SK-N-DZ (cell line): ENCODE measurements around the gene PSMB7.

ENCODE experiments used
- DNase-seq: peaks from one replicate; pipeline ENCODE4 v3.0.0-alpha.2; 2015; ENCODE audit warnings: low spot score

Gene PSMB7

GRCh38 chr9:124384210-124384609 lies 31.0 kb downstream of the PSMB7 start:
- no peak for DNase-seq

DNA sequence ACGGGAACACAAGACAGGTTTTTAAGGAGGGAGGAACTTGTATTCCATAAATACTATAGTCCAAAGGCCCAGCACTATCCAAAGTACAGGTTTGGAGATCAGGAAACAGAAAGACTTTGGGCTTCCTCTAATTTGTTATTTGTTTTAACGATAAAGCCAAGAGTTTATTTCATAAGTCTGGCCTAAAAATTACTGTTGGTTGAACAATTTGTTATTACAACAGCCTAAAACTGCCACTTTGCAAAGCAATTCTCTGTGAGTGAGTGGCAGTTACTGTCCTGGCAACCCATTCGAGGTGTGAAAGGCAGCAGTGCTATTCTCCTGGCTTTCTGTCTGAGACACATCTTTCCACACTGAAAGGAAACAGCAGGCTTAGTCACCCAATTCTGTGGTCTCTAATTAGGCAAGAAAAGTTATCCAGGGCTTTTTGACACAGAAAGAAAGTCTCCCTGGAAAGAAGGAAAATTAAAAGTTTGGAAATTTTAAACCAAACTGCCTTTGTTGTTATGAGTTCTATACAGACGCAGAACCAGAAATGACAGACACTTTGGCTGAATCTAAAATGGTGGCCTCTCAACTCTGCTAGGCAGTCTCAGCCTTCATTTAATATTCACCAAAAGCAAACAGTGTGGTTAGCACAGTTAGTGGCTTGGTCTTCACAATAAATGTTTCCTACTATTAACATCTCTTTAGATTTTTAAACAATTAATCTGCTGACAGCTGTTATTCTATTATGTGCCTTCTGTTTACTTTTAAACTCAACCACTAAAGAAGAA lies 33.9 kb downstream of the PSMB7 start:
- no peak for DNase-seq

- DNase-seq, result no peak
Measured at GRCh38 chr9:124377551-124378406, 37.5 kb downstream of the PSMB7 start.

DNA sequence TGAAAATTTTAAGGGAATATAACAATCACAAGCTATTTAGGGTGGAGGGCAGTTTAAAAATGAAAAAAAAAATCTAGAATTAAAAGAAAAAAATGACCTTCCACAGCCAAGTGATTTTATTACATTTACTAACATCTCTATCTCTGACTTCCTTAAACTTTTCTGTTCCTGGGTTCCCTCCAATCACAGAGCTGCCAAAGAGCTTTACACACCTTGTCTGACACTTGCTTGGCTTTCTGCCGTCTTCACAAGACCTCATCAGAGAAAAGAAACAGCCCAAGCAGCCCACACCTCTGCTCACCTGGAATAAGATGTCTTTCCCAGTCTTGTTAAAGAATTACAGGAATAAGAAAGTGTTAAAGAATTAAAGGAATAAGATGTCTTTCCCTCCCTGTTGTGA lies 38.9 kb downstream of the PSMB7 start:
- no peak for DNase-seq

GRCh38 chr9:124375726-124376125 lies 39.5 kb downstream of the PSMB7 start:
- DNase-seq, result no peak

DNA sequence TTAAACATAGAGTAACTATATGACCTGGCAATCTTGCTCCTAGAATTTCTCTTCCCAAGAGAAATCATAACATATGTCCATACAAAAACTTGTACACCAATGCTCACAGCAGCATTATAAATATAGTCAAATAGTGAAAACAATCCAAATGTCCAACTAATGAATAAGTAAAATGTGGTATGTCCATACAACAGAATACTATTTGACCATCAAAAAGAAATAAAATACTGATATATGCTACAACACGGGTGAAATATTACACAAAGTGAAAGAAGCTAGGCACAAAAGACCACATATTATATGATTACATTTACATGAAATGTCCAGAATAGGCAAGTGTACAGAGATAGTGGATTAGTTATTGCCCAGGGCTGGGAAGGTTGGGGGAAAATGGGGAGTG lies 41.4 kb downstream of the PSMB7 start:
- DNase-seq, result no peak

GRCh38 chr9:124373386-124373785 lies 41.9 kb downstream of the PSMB7 start:
- no peak for DNase-seq

DNA sequence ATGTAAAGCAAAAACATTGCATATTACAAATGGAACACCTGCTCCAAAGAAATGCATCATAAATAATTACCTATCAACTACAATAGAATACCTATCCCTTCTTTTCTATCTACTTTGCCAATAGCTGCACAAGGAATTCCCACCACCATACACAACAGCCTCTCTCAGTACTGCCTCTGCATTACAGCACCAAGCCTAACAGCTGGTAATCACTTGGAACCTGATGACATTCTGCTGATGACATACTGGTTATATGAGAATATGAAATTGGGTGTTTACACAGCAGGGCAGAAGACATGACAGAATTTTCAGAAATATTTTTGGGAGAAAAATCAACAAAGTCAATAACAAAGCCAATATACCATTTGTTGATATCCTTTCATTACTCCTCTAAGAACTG lies 43.2 kb downstream of the PSMB7 start:
- no peak for DNase-seq

- no peak for DNase-seq
Measured at GRCh38 chr9:124370896-124371582, 44.2 kb downstream of the PSMB7 start.

- no peak for DNase-seq
Measured at GRCh38 chr9:124369231-124369797, 45.9 kb downstream of the PSMB7 start.

- DNase-seq, result no peak
Measured at GRCh38 chr9:124368692-124369091, 46.5 kb downstream of the PSMB7 start.

- DNase-seq, result no peak
Measured at GRCh38 chr9:124366476-124367220, 48.6 kb downstream of the PSMB7 start.

- peak; percentile 48 for DNase-seq
Measured at GRCh38 chr9:124365036-124365435, 50.2 kb downstream of the PSMB7 start.

DNA sequence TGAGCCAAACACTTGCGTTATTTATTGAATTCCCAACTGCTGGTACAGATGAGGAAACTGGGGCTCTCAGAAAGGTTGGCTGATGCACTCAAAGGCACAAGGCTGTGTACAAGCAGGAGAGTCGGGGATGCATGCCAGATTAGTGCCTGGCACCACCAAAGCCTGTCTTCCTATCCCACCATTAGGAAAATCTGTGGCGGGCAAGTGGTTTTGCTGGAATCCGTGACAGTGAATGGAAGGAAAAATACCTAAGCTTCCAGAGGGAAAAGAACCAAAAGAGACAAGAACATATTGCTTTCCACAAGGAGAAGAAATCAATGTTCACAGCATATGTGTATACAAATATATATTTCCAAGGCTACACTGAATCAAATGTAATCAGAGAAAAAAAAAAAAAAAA lies 51.1 kb downstream of the PSMB7 start:
- no peak for DNase-seq

DNA sequence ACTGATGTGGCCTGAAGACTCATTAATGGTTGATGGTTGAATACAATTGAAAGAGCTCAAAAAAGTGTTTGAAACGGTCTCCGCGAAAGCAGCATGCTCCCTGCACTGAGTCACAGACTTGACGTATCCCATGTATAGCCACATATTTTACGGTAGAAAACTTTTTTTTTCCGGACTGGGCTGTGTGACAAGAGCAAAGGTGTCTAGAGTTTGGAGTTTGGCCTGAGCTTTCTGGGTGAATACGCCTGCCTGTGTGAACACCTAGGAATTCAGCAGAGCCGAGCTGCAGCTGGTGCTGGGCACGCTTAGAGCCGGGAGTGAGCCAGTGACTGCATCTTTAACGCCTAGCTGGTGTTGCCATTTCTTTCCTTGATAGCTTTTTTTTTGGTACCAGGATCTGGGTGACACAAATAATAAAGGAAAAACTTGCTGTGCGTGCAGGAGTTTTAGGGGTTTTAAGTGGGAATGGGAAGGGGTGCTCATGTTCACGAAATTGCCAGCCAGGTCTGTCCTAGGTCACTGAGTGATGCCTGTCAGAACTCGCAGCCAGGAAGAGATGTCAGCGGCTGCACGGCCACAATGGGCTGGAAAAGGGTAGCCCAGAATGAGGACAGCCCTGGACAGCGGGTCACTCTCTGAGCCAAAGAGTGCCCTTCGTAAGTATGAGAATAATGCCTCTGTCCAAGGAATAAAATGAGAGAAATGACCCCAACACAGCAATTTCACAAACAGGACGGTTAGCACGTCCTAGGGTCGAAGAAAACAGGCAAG lies 51.7 kb downstream of the PSMB7 start:
- no peak for DNase-seq

DNA sequence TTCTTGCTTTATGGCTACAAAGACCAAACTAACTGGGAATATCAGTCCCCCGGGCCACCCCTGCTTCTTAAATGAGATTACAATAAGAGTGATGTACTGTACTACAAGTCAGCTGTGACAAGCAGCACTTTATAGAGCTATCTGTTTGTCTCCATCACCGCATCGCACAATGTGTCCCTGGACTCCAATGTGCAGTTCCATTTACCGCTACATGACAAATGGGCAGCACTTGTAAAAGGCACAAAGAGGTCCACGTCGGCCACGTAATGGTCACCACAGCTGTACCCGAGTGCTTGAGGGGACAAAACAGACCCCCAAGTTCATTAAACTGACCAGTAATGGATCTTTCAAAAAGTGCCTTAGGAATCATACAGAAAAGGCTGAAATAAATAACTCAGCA lies 54.1 kb downstream of the PSMB7 start:
- DNase-seq, result peak; percentile 34

- DNase-seq, result no peak
Measured at GRCh38 chr9:124359855-124360678, 55.2 kb downstream of the PSMB7 start.

DNA sequence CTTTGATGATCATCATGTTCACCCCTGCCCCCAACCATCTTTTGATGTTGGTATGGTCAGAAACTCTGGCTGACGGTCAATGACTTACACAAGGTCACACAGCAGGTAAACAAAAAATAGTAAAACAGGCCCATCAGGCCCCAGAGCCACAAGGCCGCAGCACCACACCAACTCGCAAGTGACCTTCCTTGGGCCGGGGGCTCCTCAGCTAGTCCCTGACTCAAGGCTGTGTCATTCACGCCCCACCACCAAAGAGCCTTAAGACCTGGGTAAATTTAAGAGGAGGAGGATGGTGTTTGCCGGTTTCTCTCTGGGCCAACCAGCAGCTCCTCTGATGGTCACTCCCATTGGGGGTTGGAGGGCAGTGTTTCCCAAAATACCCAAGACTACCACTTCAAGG lies 55.8 kb downstream of the PSMB7 start:
- no peak for DNase-seq

DNA sequence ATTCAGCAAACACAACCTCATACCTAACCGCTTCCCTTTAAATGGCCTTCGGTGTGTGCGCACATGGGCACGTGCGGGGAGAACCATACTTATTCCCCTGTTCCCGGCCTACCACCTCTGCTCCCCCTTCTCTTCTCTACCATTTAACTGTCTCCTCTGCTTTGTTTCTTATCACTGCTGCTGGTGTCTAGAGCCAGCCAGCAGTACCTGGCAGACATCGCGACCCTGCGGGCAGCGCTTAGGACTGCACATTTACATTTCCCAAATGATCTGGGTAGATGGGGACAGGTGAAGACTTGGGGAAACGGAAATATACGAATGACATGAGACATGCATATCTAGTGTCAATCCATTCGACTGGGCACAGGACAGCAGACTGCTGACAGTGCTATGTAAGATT lies 56.6 kb downstream of the PSMB7 start:
- no peak for DNase-seq
